ENCODE measurements around the gene PTEN.

- TF ChIP-seq MAX (IDR thresholded peaks at IDR 0.05) = no peak
- TF ChIP-seq CEBPB (IDR thresholded peaks at IDR 0.05) = no peak
- TF ChIP-seq REST (IDR thresholded peaks at IDR 0.05; ENCODE audit: low read depth) = no peak
- no peak for TF ChIP-seq EP300 (IDR thresholded peaks at IDR 0.05; ENCODE audit: borderline replicate concordance)
- no peak for TF ChIP-seq TAF1 (IDR thresholded peaks at IDR 0.05; ENCODE audit: low read depth)
- no peak for TF ChIP-seq TCF12 (IDR thresholded peaks at IDR 0.05; ENCODE audit: low read depth)
- no peak for TF ChIP-seq RAD21 (IDR thresholded peaks at IDR 0.05; ENCODE audit: low read depth)
- no peak for TF ChIP-seq ZBTB7A (IDR thresholded peaks at IDR 0.05; ENCODE audit: low read depth)
- no peak for TF ChIP-seq CREB1 (IDR thresholded peaks at IDR 0.05; ENCODE audit: low read depth)
- no peak for TF ChIP-seq USF1 (IDR thresholded peaks at IDR 0.05)
- TF ChIP-seq TEAD4 (IDR thresholded peaks at IDR 0.05) = no peak
Observed at GRCh38 chr10:87816898-87817608, 46.4 kb upstream of the PTEN start.
